Measurements from ENCODE around the gene ATRNL1. TPM values are rescaled to one million over a fixed set of nuclear protein-coding genes. Genes with fewer than 3 reads are reported as not detected.
"Not testable (repeated sequence)": the region's sequence is repeated elsewhere in the genome, so short reads cannot be mapped to it uniquely, and the experiment has no call there.

The ATRNL1 gene
- total RNA-seq, 1 experiment from 2014 or later, result 35.1 TPM

DNA sequence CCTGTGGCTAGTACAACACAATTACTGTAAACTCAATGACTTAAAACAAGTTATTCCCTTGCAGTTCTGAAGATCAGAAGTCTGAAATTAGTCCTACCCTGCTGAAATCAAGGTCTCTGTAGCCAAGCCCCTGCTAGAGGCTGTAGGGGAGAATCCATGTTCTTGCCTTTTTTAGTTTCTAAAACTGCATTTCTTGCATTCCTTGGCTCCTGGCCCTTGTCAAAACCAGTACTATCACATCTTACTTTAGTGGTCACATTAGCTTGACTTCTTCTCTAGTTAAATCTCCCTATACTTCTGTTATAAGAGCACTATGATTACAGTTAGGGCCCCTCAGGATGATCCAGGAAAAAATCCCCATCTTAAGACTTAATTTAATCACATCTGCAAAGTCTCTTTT lies 612.9 kb downstream of the ATRNL1 start:
- no peak for DNase-seq
- no peaks in the 10 kb centered on the region for H3K27me3 ChIP-seq (ENCODE audit: control insufficient read depth, insufficient read depth, low read length)
- no peak overlapping the region for H3K4me3 ChIP-seq (ENCODE audit: insufficient read depth, low read depth, low read length)

DNA sequence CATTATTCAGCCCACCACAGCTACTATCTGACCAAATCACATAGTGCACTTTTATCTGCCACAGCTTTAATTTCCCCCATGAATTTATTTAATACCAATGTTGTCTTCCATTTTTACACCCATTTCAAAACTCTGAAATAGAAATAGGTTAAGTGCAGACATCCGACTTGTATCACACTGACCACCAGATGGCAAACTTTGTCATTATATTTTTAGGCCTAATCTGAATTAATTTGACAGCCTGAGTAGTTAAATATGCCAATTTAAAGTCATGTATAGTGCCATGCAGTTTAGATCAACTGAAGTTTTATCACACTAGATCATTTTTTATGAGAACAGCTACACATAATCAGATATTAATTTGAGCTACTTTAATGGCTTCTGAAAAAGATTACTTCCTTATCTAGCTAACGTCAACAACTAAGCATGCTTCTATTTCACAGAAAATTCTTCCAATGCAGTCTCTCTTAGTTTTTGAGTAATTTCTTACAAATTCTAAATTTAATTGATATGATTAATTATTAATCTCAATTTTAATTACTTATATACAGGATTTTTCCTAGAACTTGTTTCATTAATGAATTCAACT lies 613.4 kb downstream of the ATRNL1 start:
- no peak overlapping the region for H3K4me3 ChIP-seq (ENCODE audit: insufficient read depth, low read depth, low read length)
- H3K27me3 ChIP-seq (ENCODE audit: control insufficient read depth, insufficient read depth, low read length), result no peaks in the 10 kb centered on the region
- no peak for DNase-seq
- H3K36me3 ChIP-seq (replicated peaks; ENCODE audit: control insufficient read depth, insufficient read depth, low read length), result no peaks in the 10 kb centered on the region

More for the DNA sequence above, 612.9 kb downstream of the ATRNL1 start:
- no peaks in the 10 kb centered on the region for H3K36me3 ChIP-seq (replicated peaks; ENCODE audit: control insufficient read depth, insufficient read depth, low read length)

DNA sequence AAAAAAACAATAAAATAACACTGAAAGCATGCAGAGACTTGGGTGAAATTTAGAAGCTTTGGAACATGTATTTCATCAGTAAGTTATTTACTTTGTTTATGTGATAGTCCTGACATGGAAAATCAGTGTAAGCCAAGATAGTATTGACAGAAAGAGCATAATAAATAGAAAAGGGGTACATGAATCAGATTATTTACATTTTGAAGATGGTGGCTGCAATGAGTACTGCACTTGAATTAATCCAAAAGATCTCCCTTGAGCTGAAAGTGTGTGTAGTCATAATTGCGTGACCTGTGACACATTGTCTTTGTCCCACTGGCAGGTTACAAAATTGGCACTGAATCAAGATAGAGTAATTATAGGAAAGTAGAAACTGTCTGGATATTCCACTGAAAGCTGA lies 617.0 kb downstream of the ATRNL1 start:
- Histone ChIP-seq H3K36me3 (replicated peaks; ENCODE audit: control insufficient read depth, insufficient read depth, low read length) (no peaks in the 10 kb centered on the region), H3K4me3 (ENCODE audit: insufficient read depth, low read depth, low read length) (no peak overlapping the region), H3K27me3 (ENCODE audit: control insufficient read depth, insufficient read depth, low read length) (no peaks in the 10 kb centered on the region)
- no peak for DNase-seq

DNA sequence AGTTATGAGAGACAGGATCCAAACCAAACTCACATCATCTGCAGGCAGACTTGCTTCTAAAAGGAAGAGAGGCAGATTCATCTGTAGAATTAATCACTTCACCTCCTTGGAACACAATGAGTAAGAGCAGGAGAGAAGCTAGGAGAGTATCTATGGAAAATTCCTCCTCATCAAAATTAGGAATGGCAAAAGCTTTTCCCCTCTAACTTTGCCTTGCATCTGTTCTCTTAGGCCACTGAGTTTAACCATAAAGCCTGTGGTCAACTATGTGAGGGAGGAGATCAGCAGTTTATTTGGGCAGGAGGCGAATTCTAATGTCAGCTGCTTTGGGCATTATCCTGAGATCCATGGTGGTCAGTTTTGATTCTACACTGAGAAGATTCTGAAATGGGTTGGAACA lies 618.1 kb downstream of the ATRNL1 start:
- Histone ChIP-seq H3K36me3 (replicated peaks; ENCODE audit: control insufficient read depth, insufficient read depth, low read length) (no peaks in the 10 kb centered on the region), H3K27me3 (ENCODE audit: control insufficient read depth, insufficient read depth, low read length) (no peaks in the 10 kb centered on the region), H3K4me3 (ENCODE audit: insufficient read depth, low read depth, low read length) (no peak overlapping the region)
- no peak for DNase-seq

DNA sequence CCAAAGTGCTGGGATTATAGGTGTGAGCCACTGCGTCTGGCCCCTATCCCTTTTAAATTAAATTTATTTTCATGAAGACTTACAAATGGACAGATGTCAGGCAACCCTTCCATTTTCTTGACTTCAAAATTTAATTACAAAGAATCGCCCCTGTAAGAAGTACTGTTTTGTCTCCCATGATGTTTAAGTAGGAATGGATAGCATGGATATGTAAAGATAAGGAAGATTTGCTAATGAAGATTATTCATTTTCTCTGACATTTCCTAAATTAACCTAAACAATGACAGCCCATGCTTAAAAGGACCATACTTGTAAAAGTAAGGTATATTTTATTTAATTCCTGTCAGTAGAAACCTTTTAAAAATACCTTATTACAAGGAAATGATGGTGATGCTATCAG lies 627.0 kb downstream of the ATRNL1 start:
- H3K27me3 ChIP-seq (ENCODE audit: control insufficient read depth, insufficient read depth, low read length), result no peaks in the 10 kb centered on the region
- no peaks in the 10 kb centered on the region for H3K36me3 ChIP-seq (replicated peaks; ENCODE audit: control insufficient read depth, insufficient read depth, low read length)
- DNase-seq, result no peak
- no peak overlapping the region for H3K4me3 ChIP-seq (ENCODE audit: insufficient read depth, low read depth, low read length)

DNA sequence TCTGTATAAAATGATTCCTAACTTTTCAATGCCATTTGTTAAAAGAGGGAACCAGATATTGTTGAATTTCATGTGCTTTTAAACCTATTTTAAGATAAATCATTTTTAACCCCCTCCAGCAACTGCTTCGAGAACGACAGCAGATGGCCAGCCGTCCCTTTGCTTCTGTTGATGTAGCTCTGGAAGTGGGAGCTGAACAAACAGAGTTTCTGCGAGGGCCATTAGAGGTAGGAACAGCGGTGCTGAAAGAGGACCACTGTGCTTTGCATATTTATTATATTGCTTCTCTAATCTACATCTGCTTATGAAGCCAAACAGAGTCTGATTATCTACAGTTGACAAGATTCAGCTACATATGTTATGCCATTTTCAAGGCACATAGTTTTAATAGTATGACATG lies 634.0 kb downstream of the ATRNL1 start:
- no peak overlapping the region for H3K4me3 ChIP-seq (ENCODE audit: insufficient read depth, low read depth, low read length)
- no peaks in the 10 kb centered on the region for H3K36me3 ChIP-seq (replicated peaks; ENCODE audit: control insufficient read depth, insufficient read depth, low read length)
- H3K27me3 ChIP-seq (ENCODE audit: control insufficient read depth, insufficient read depth, low read length), result no peaks in the 10 kb centered on the region
- DNase-seq, result no peak

DNA sequence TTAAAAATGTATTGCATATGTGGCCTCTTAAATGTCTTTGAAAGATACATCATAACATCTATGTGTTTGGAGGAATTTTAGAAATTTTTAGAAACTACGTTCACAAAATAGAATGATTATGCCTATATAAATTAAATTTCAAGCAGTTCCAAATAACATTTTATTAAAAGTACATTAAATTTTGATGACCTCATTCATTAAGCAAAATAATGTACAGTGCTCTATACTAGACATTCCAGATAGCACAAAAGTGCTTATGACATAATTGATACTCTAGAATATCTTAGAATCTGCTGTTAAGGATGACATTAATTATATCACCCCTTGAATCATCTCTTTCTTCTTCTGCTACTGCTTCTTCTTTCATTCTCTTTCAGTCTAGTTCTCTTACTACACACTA lies 650.9 kb downstream of the ATRNL1 start:
- Histone ChIP-seq H3K36me3 (replicated peaks; ENCODE audit: control insufficient read depth, insufficient read depth, low read length) (no peaks in the 10 kb centered on the region), H3K4me3 (ENCODE audit: insufficient read depth, low read depth, low read length) (no peak overlapping the region), H3K27me3 (ENCODE audit: control insufficient read depth, insufficient read depth, low read length) (no peaks in the 10 kb centered on the region)
- DNase-seq, result no peak

DNA sequence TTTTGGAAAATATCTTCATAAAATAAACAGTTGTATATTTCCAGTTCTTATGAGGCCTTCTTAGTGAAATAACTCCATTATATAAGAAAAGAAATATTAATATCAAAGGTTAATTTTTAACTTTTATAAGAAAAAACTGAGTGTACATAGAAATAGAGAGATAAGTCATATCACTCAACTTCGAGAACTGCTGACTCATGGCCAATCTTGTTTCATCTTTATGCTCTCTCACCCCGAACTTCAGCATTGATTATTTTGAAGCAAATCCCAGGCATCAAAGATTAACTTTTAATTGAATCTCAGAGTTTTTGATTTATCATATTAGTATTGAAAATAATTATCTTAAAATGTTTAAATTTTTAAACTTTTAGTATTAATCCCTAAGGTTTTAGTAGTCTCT lies 652.8 kb downstream of the ATRNL1 start:
- no peak for DNase-seq
- Histone ChIP-seq H3K4me3 (ENCODE audit: insufficient read depth, low read depth, low read length) (no peak overlapping the region), H3K36me3 (replicated peaks; ENCODE audit: control insufficient read depth, insufficient read depth, low read length) (no peaks in the 10 kb centered on the region), H3K27me3 (ENCODE audit: control insufficient read depth, insufficient read depth, low read length) (no peaks in the 10 kb centered on the region)

DNA sequence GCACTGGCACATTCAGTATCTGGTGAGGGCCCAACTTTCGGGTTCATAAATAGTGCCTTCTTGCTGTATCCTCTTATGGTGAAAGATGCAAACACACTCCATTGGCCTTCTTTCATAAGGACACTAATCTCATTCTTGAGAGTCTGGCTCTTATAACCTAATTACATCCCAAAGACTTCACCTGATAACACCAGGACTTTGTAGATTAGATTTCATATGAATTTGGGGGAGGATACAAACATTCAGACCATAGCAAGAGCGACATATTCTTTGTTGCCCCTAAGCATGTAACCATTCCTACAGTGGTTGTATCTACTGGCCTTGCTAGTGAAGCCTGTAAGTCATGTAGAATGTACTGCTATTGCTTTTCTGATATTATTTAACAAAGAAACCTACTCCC lies 654.6 kb downstream of the ATRNL1 start:
- H3K27me3 ChIP-seq (ENCODE audit: control insufficient read depth, insufficient read depth, low read length), result no peaks in the 10 kb centered on the region
- no peaks in the 10 kb centered on the region for H3K36me3 ChIP-seq (replicated peaks; ENCODE audit: control insufficient read depth, insufficient read depth, low read length)

DNA sequence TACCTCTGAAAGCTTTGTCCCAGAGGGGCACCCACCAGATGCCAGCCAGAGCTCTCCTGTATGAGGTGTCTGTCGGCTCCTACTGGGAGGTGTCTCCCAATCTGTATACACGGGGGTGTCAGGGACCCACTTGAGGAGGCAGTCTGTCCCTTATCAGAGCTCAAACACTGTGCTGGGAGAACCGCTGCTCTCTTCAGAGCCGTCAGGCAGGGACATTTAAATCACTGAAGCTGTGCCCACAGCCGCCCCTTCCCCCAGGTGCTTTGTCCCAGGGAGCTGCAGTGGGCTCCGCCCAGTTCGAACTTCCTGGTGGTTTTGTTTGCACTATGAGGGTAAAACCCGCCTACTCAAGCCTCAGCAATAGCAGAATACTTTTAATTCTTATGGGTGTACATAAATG lies 665.3 kb downstream of the ATRNL1 start:
- not testable (repeated sequence) for H3K36me3 ChIP-seq (replicated peaks; ENCODE audit: control insufficient read depth, insufficient read depth, low read length); DNase-seq; H3K4me3 ChIP-seq (ENCODE audit: insufficient read depth, low read depth, low read length); H3K27me3 ChIP-seq (ENCODE audit: control insufficient read depth, insufficient read depth, low read length)

More for the DNA sequence above, 654.6 kb downstream of the ATRNL1 start:
- H3K4me3 ChIP-seq (ENCODE audit: insufficient read depth, low read depth, low read length), result no peak overlapping the region
- no peak for DNase-seq

DNA sequence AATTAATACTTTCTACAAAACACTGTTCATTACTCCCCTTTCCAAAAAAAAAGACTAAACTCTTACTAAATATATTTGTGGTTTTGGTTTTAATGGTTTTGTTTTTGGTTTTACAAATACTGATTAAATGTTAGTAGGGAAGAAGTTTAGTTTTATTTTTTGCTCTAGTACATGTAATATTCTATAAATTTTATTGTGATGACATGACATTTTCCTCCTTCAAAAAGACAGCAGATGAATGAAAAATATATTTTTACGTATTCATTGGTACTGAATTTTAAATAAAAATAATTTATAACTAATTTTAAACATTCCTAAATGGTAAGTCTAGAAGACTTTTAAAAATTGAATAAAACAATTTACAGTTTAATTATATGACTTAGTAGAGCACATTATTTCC lies 667.0 kb downstream of the ATRNL1 start:
- no peak overlapping the region for H3K4me3 ChIP-seq (ENCODE audit: insufficient read depth, low read depth, low read length)
- H3K27me3 ChIP-seq (ENCODE audit: control insufficient read depth, insufficient read depth, low read length), result no peaks in the 10 kb centered on the region
- DNase-seq, result no peak
- H3K36me3 ChIP-seq (replicated peaks; ENCODE audit: control insufficient read depth, insufficient read depth, low read length), result no peaks in the 10 kb centered on the region

DNA sequence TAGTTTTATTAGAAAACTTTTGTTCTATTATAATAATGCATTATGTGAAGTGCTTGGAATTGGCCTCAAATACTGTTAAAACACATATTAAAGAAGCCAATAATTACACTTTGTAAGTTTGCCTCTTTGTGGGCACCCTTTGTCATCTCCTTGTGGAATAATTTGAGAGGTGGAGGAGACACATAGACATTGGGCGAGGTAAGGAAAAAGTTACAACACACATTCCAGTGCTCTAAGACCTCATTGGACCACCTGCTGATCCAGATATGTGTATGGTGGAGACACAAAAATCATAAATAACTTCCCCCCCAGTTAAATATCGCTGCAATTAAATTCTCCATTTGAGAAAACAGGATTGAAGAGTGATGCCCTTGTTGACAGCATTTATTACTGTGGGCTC lies 668.0 kb downstream of the ATRNL1 start:
- Histone ChIP-seq H3K27me3 (ENCODE audit: control insufficient read depth, insufficient read depth, low read length) (no peaks in the 10 kb centered on the region), H3K36me3 (replicated peaks; ENCODE audit: control insufficient read depth, insufficient read depth, low read length) (no peaks in the 10 kb centered on the region)
- DNase-seq, result no peak

DNA sequence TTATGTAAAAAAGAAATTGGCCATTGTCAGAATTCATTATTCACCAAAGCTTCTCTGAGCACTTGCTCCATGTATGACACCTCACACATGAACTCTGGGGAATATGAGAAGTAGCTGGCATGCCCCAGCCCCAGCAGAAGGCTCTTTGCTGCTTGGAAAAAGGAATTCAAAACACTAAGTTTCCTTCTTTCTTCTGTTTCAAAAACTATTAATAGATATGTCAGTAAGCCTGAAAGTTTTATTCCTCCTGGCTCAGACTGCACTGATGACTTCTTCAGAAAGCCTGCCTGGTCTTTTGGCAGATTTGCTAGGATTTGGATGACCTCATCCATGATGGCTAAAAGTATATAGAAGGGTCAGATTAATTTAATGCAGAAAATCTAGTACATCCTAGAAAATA lies 668.9 kb downstream of the ATRNL1 start:
- H3K4me3 ChIP-seq (ENCODE audit: insufficient read depth, low read depth, low read length), result no peak overlapping the region
- no peaks in the 10 kb centered on the region for H3K36me3 ChIP-seq (replicated peaks; ENCODE audit: control insufficient read depth, insufficient read depth, low read length)
- no peaks in the 10 kb centered on the region for H3K27me3 ChIP-seq (ENCODE audit: control insufficient read depth, insufficient read depth, low read length)
- DNase-seq, result no peak

More for the DNA sequence above, 668.0 kb downstream of the ATRNL1 start:
- no peak overlapping the region for H3K4me3 ChIP-seq (ENCODE audit: insufficient read depth, low read depth, low read length)

DNA sequence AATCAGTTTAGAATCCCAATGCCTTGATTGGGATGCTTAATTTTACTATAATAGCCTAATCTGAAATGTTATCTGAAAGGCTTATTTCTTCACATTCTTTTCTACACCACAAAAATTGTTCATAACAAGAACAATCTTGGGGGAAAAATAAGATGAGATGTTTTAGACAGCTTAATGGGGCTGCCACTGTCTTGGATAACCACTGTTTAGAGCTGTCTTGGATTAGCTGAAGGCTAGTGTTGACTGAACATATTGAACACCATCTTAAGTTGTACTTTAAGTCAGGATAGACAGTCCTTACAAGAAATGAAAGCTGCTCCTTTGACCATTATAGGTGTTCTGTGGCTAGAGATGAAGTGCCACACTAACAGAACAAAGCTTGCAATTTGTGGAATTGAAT lies 678.6 kb downstream of the ATRNL1 start:
- DNase-seq, result no peak

DNA sequence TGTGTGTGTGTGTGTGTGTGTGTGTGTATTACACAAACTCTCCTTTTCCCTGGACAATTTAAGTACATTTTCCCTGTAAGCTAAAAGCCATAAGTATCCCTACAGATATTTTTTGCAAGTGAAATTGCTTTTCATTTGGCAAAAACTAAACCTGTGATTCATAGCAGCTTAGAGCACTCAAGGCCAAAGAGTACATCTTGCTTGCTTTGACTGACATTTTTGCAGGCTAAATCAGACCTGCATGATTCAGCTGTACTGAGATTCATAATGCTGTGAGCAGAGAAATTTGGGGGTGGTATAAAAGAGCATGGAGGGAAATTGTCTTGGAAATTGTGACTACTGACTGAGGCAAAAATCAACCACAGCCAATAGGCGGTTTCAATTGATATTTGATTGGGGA lies 679.4 kb downstream of the ATRNL1 start:
- H3K27me3 ChIP-seq (ENCODE audit: control insufficient read depth, insufficient read depth, low read length), result no peaks in the 10 kb centered on the region
- no peak for DNase-seq
- no peaks in the 10 kb centered on the region for H3K36me3 ChIP-seq (replicated peaks; ENCODE audit: control insufficient read depth, insufficient read depth, low read length)
- no peak overlapping the region for H3K4me3 ChIP-seq (ENCODE audit: insufficient read depth, low read depth, low read length)

More for the DNA sequence above, 678.6 kb downstream of the ATRNL1 start:
- Histone ChIP-seq H3K36me3 (replicated peaks; ENCODE audit: control insufficient read depth, insufficient read depth, low read length) (no peaks in the 10 kb centered on the region), H3K27me3 (ENCODE audit: control insufficient read depth, insufficient read depth, low read length) (no peaks in the 10 kb centered on the region), H3K4me3 (ENCODE audit: insufficient read depth, low read depth, low read length) (no peak overlapping the region)

DNA sequence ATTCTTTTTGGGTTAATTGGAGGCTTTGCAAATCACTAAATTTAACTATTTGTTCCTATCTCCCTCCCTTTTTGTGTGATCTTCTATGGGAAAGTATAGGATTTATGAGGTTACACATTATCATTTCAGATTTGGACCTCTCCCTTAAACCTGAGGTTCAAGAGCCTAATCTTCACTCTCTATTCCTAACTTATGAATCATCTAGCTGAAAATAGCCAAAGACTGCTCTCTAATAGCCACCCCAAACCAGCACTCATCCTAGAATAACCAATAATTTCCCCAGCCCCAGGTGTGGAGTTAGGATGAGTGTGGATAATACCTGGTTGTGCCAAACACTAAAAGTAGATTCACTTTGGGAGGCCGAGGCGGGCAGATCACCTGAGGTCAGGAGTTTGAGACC lies 680.7 kb downstream of the ATRNL1 start:
- no peak for DNase-seq
- no peaks in the 10 kb centered on the region for H3K36me3 ChIP-seq (replicated peaks; ENCODE audit: control insufficient read depth, insufficient read depth, low read length)
- H3K27me3 ChIP-seq (ENCODE audit: control insufficient read depth, insufficient read depth, low read length), result no peaks in the 10 kb centered on the region
- H3K4me3 ChIP-seq (ENCODE audit: insufficient read depth, low read depth, low read length), result no peak overlapping the region

Measured in H7 (cell line).